ENCODE measurements around the gene MAEA. TPM values are rescaled to one million over a fixed set of nuclear protein-coding genes. Genes with fewer than 3 reads are reported as not detected.

MAEA gene
- total RNA-seq, 1 donor from 2014 or later = 56.3 TPM

DNA sequence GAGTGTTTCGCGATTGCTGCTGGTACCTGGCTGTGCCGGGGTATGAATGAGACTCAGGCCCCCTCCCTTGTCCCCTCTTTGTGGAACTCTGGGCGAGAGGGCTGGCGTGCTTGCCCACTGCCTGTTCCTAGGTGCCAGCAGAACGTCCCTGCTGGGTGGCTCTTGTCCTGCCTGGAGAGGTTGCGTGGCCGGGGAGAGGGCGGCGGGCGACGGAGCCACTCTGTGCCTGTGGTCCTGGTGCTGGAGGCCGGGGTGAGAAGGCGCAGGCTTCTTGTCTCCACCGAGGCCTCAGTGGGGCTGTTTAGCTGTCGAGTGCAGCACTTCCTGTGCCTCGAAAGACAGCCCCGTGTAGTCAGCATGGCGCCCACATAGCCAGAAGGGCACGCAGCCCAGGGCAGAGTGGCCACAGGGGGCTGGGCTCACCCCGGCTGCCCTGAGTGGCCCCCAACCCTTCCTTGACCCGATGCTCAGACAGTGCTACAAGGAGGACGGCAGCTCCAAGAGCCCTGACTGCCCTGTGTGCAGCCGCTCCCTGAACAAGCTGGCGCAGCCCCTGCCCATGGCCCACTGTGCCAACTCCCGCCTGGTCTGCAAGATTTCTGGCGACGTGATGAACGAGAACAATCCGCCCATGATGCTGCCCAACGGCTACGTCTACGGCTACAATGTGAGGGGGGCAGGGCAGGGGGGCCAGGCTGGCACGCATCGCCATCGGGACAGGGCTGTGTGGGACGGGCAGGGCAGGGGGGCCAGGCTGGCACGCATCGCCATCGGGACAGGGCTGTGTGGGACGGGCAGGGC is 48.5 kb downstream of the MAEA start:
- peak; percentile 82 for DNase-seq (ENCODE audit: low spot score)
- H3K9me3 Mint-ChIP-seq (ENCODE audit: low read depth) = no peaks in the 10 kb centered on the region
- no peak for TF ChIP-seq CTCF (IDR thresholded peaks at IDR 0.05)
- no peaks in the 10 kb centered on the region for H3K27me3 Mint-ChIP-seq (ENCODE audit: low read depth)
- no peak overlapping the region for H3K4me3 Mint-ChIP-seq (ENCODE audit: unreplicated experiment)
- H3K36me3 Mint-ChIP-seq (ENCODE audit: low read depth) = peaks cover 44% of the 10 kb centered on the region
- no peak overlapping the region for H3K27ac Mint-ChIP-seq (ENCODE audit: unreplicated experiment)
- H3K4me1 Mint-ChIP-seq (ENCODE audit: low read depth) = peaks cover 16% of the 10 kb centered on the region

- no peak for TF ChIP-seq CTCF (IDR thresholded peaks at IDR 0.05)
- H3K9me3 Mint-ChIP-seq (ENCODE audit: low read depth) = no peaks in the 10 kb centered on the region
- peak; percentile 59 for DNase-seq (ENCODE audit: low spot score)
- no peaks in the 10 kb centered on the region for H3K27me3 Mint-ChIP-seq (ENCODE audit: low read depth)
- no peak overlapping the region for H3K4me3 Mint-ChIP-seq (ENCODE audit: unreplicated experiment)
- H3K4me1 Mint-ChIP-seq (ENCODE audit: low read depth) = peaks cover 16% of the 10 kb centered on the region
- no peak overlapping the region for H3K27ac Mint-ChIP-seq (ENCODE audit: unreplicated experiment)
- peaks cover 44% of the 10 kb centered on the region for H3K36me3 Mint-ChIP-seq (ENCODE audit: low read depth)
Observed at GRCh38 chr4:1338752-1339414, 49.2 kb downstream of the MAEA start.

DNA sequence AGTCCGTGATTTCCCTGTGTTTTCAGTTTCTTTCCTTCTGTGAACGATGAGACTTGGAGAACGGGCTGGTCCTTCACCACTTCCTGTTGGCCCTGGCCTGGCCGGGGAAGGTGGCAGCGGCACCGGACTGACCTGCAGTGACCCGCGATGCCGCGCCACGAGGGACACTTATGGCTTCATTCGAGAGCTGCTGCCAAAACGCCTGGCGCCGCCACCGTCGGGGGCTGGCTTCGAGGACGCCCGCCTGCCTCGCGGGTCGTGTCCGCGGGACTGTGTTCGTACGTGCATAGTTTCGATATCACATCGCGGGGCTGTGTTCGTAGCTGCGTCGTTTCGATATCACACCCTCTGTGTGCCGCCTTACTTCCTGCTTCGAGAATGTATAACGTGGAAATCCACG is 49.8 kb downstream of the MAEA start:
- no peak overlapping the region for H3K27ac Mint-ChIP-seq (ENCODE audit: unreplicated experiment)
- H3K4me3 Mint-ChIP-seq (ENCODE audit: unreplicated experiment) = no peak overlapping the region
- H3K9me3 Mint-ChIP-seq (ENCODE audit: low read depth) = no peaks in the 10 kb centered on the region
- DNase-seq (ENCODE audit: low spot score) = peak; percentile 77
- no peaks in the 10 kb centered on the region for H3K27me3 Mint-ChIP-seq (ENCODE audit: low read depth)
- H3K4me1 Mint-ChIP-seq (ENCODE audit: low read depth) = peaks cover 17% of the 10 kb centered on the region
- TF ChIP-seq CTCF (IDR thresholded peaks at IDR 0.05) = no peak
- peaks cover 41% of the 10 kb centered on the region for H3K36me3 Mint-ChIP-seq (ENCODE audit: low read depth)

DNA sequence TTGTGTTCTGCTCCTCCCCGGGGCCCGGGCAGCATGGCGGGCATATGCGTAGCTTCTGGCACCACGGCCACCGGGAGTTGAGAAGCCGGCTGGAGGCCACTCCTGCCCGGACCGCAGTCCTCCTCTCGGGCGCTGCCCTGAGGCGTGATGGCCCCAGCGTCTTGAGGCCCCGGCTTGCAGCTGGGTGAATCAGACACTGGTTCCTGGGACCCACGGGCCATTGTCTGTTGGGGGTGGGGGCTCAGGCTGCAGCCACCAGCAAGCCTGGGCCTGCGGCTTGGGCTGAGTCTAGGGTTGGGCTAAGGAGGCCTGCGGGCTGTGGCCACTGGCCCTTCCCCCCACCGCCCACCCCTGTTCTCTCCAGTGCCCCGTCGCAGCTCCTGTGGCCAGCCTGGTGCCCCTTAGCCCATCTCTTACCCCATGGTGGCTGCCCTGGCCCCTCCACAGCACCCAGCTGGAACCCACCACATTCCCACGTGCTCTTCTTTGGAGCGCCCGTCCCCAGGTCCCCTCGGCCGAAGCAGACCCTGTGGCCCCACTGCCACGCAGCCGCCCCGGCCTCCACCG is 50.6 kb downstream of the MAEA start:
- DNase-seq (ENCODE audit: low spot score) = peak; percentile 90
- Mint-ChIP-seq H3K9me3 (ENCODE audit: low read depth) (no peaks in the 10 kb centered on the region), H3K36me3 (ENCODE audit: low read depth) (peaks cover 36% of the 10 kb centered on the region), H3K27ac (ENCODE audit: unreplicated experiment) (no peak overlapping the region), H3K4me3 (ENCODE audit: unreplicated experiment) (no peak overlapping the region), H3K27me3 (ENCODE audit: low read depth) (no peaks in the 10 kb centered on the region), H3K4me1 (ENCODE audit: low read depth) (peaks cover 25% of the 10 kb centered on the region)
- no peak for TF ChIP-seq CTCF (IDR thresholded peaks at IDR 0.05)

DNA sequence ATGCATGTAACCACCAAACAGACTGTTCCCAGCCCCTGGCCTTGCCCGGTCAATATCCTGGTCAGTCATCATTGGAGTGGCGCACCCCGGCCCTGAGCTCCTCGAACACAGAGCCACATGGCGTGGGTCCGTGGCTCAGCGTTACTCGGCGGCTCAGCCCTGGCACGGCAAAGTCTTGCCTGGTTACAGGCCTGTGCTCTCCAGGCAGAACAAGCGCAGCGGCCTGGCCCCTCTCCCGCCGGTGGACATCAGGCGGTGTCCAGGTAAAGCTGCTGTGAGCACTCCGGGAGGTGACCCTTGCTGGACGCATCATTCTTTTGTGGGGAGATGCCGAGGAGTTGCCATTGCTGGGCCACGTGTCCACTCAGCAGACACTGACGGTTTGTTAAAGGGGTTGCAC is 51.2 kb downstream of the MAEA start:
- Mint-ChIP-seq H3K4me3 (ENCODE audit: unreplicated experiment) (no peak overlapping the region), H3K27ac (ENCODE audit: unreplicated experiment) (no peak overlapping the region), H3K27me3 (ENCODE audit: low read depth) (no peaks in the 10 kb centered on the region), H3K9me3 (ENCODE audit: low read depth) (no peaks in the 10 kb centered on the region), H3K36me3 (ENCODE audit: low read depth) (peaks cover 36% of the 10 kb centered on the region), H3K4me1 (ENCODE audit: low read depth) (peaks cover 29% of the 10 kb centered on the region)
- TF ChIP-seq CTCF (IDR thresholded peaks at IDR 0.05) = no peak
- no peak for DNase-seq (ENCODE audit: low spot score)

Measured in chondrocyte (in vitro differentiated cells).